ENCODE data around the gene ADAMTSL4. TPM values are rescaled to one million over a fixed set of nuclear protein-coding genes. Genes with fewer than 3 reads are reported as not detected.

The ADAMTSL4 gene
- total and polyA plus RNA-seq, 9 of the 15 experiments (the other 6 are each of a cell fraction or from before 2014, with no cell fraction given), result 12.7 to 212 (median 35.6) TPM

- TF ChIP-seq NR4A1 (CRISPR knock-in tag; IDR thresholded peaks at IDR 0.05) (no peak), NR4A1 (tag; IDR thresholded peaks at IDR 0.05) (peak; percentile 42; the same call in 1 of the 2 replicates), HDAC8 (tag; IDR thresholded peaks at IDR 0.05) (peak; percentile 60; the same call in 1 of the 2 replicates), BRD9 (IDR thresholded peaks at IDR 0.05; ENCODE audit: low read depth, partially characterized antibody) (peak; percentile 18), NR2C2 (CRISPR knock-in tag; IDR thresholded peaks at IDR 0.05) (no peak), NR2C2 (tag; IDR thresholded peaks at IDR 0.05) (peak; percentile 10; the same call in 1 of the 2 replicates), ZNF586 (CRISPR knock-in tag; conservative IDR thresholded peaks at IDR 0.05) (no peak), HCFC1 (IDR thresholded peaks at IDR 0.05; ENCODE audit: low read depth, low read length) (no peak), ZFX (CRISPR knock-in tag; IDR thresholded peaks at IDR 0.05) (no peak), ASH1L (IDR thresholded peaks at IDR 0.05; ENCODE audit: borderline replicate concordance, low read depth, partially characterized antibody) (peak; percentile 20)
These were observed 2.8 kb upstream of the ADAMTSL4 start (continued) for GRCh38 chr1:150546294-150546937.

- Histone ChIP-seq H2AFZ (ENCODE audit: low read depth, low read length) (peak overlapping the region; percentile 61), H3K9me1 (ENCODE audit: control insufficient read depth, insufficient read depth, low read length) (no peaks in the 10 kb centered on the region), H3K27ac (ENCODE audit: extremely low read depth, low read depth, low read length) (peak overlapping the region; percentile 87), H3K4me2 (ENCODE audit: insufficient read depth, low read length) (peak overlapping the region; percentile 83), H3K79me2 (ENCODE audit: control insufficient read depth, insufficient read depth, low read length) (peaks cover 65% of the 10 kb centered on the region), H3K27me3 (ENCODE audit: control insufficient read depth in 2 of 2, insufficient read depth in 2 of 2, low read length in 2 of 2) (no peaks in the 10 kb centered on the region), H3K9ac (ENCODE audit: insufficient read depth in 1 of 2, low read depth in 2 of 2, low read length in 2 of 2) (peak overlapping the region; percentile 95 to 99; a peak in 3 of 4 replicates), H3K9me3 (replicated peaks; ENCODE audit: control insufficient read depth, insufficient read depth, low read depth, low read length) (no peaks in the 10 kb centered on the region), H3K36me3 (ENCODE audit: control insufficient read depth, insufficient read depth, low read length) (peaks cover 16% of the 10 kb centered on the region), H4K20me1 (replicated peaks; ENCODE audit: control insufficient read depth, insufficient read depth, low read length) (no peaks in the 10 kb centered on the region), H3K4me3 (peak overlapping the region; percentile 75), H3K4me1 (replicated peaks in 1 of 2; ENCODE audit: control insufficient read depth in 2 of 2, insufficient read depth in 2 of 2, low read length in 2 of 2) (peaks cover 56 to 84% of the 10 kb centered on the region in 2 experiments)
- ATAC-seq (no peak), FAIRE-seq (no peak), DNase-seq (ENCODE audit: extremely low read depth in 1 of 4, low spot score in 3 of 4) (no peak)
- BruUV-seq (replicated peaks), result no TSS peak
- in situ Hi-C loops (cut with MboI) (no loop called here), intact Hi-C loops (cut with micrococcal nuclease) (loop anchor here (5.0 to 10.0 kb wide), 4 partner anchors 41 to 429 kb away; partner anchors contain the start of genes CA14, ECM1 and RPRD2)
- TF ChIP-seq YBX1 (IDR thresholded peaks at IDR 0.05), result no peak
- peak; percentile 62; the same call in 1 of the 2 replicates for TF ChIP-seq ADNP (tag; IDR thresholded peaks at IDR 0.05)
- peak; percentile 28 for TF ChIP-seq TAF9B (IDR thresholded peaks at IDR 0.05; ENCODE audit: partially characterized antibody)
- TF ChIP-seq NFRKB (IDR thresholded peaks at IDR 0.05; ENCODE audit: low read depth), result 0 out of 2 replicates have a peak, but pooled peaks have one; percentile 23
- TF ChIP-seq KDM1A (IDR thresholded peaks at IDR 0.05), result peak; percentile 73 to 88
- no peak for TF ChIP-seq SMARCA4 (IDR thresholded peaks at IDR 0.05)
- CTCF ChIA-PET (ENCODE audit: low intra/inter-chr PET ratio), result interaction anchor here (0.6 kb wide), 1 partner anchor 306 kb away, joined by 3 read pairs; no protein-coding TSS in a partner anchor
- WGBS (ENCODE audit: insufficient coverage, low coverage, missing lambda C conversion rate), result 0% methylated on average over 4 of the region's 4 CpGs
- POLR2A ChIA-PET, result interaction anchor here (0.8 to 8.9 kb wide), 10 partner anchors 8 to 81 kb away, joined by 3 to 53 read pairs (median 4); partner anchors contain the start of genes ENSA and TARS2
These were observed 930 bp upstream of the ADAMTSL4 start for GRCh38 chr1:150548324-150548631.

All from K562 (cell line).